Thoracic aorta (tissue), 2 donors: ENCODE data around the gene DISP3. TPM values are rescaled to one million over a fixed set of nuclear protein-coding genes. Genes with fewer than 3 reads are reported as not detected.

Experiments
- ATAC-seq: fragments of 150-250 bp; one replicate; pipeline ENCODE4 v1.8.0; 2017; ENCODE audit warnings: low read depth; ENCODE audit not compliant: insufficient number of reproducible peaks, low FRiP score
- DNase-seq: peaks from one replicate; pipeline ENCODE4 v3.0.0-alpha.2; 2020; ENCODE audit warnings: low spot score
- H3K27ac ChIP-seq, 2 donors: fragments of 200-600 bp; sonication (generic); 1 replicate in 1 of 2; 2 replicates in 1 of 2; pipeline ENCODE4 v1.5.1; 2016; ENCODE audit warnings: mild to moderate bottlenecking in 2 of 2, moderate library complexity in 2 of 2
- H3K27me3 ChIP-seq: fragments of 200-600 bp; sonication (generic); replicated peaks from 2 replicates; pipeline ENCODE4 v1.6.0; 2016; ENCODE audit warnings: mild to moderate bottlenecking; ENCODE audit not compliant: insufficient read depth
- H3K36me3 ChIP-seq: fragments of 200-600 bp; sonication (generic); one replicate; pipeline ENCODE4 v1.5.1; 2016
- H3K4me1 ChIP-seq, 2 donors: fragments of 200-600 bp; sonication (generic); 1 replicate in 1 of 2; 2 replicates in 1 of 2; pipeline versions ENCODE4 v1.5.1 to v1.6.0; 2016; ENCODE audit warnings: low read depth in 2 of 2, mild to moderate bottlenecking in 1 of 2; ENCODE audit not compliant: control insufficient read depth in 1 of 2
- H3K4me3 ChIP-seq: fragments of 200-600 bp; sonication (generic); 2 replicates; pipeline ENCODE4 v1.5.1; 2016; ENCODE audit warnings: mild to moderate bottlenecking
- H3K9me3 ChIP-seq: fragments of 200-600 bp; sonication (generic); 2 replicates; pipeline ENCODE4 v1.5.1; 2016
- total RNA-seq, 2 donors: library from RNA; depleted of rRNA; stranded (reverse); fragments of >200 nt; gene quantifications; one replicate each; pipeline versions ENCODE4 v1.1.0 to v1.2.3, GENCODE V29; 2016
- TF ChIP-seq, protein P1 (sequence below): fragments of 200-600 bp; sonication (generic); IDR thresholded peaks from one replicate; pipeline ENCODE4 v1.5.1; 2019; ENCODE audit warnings: antibody characterized with exemption

The DISP3 gene
- total RNA-seq, 2 donors from 2014 or later = not detected

DNA sequence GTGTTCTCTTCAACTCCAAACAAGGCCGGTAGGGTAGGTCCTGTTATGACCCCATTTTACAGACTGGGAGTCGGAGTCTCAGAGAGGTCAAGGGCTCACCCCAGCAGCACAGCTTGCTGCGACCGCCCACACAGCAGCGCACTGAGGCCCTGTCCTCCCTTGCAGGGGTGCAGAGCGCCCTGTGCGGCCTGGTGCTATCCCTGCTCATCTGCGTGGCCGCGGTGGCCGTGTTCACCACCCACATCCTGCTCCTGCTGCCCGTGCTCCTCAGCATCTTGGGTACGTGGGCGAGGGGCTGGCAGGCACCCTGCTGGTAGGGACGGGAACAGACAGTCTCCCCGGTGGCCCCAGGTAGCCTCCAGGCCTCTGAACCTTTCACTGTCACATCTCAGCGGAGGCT lies 55.9 kb downstream of the DISP3 start:
- no peaks in the 10 kb centered on the region for H3K27me3 ChIP-seq
- H3K27ac ChIP-seq = no peak overlapping the region
- DNase-seq (no peak), ATAC-seq (no peak)
- no peak overlapping the region for H3K4me3 ChIP-seq
- H3K9me3 ChIP-seq = no peaks in the 10 kb centered on the region
- TF ChIP-seq, protein P1, sequence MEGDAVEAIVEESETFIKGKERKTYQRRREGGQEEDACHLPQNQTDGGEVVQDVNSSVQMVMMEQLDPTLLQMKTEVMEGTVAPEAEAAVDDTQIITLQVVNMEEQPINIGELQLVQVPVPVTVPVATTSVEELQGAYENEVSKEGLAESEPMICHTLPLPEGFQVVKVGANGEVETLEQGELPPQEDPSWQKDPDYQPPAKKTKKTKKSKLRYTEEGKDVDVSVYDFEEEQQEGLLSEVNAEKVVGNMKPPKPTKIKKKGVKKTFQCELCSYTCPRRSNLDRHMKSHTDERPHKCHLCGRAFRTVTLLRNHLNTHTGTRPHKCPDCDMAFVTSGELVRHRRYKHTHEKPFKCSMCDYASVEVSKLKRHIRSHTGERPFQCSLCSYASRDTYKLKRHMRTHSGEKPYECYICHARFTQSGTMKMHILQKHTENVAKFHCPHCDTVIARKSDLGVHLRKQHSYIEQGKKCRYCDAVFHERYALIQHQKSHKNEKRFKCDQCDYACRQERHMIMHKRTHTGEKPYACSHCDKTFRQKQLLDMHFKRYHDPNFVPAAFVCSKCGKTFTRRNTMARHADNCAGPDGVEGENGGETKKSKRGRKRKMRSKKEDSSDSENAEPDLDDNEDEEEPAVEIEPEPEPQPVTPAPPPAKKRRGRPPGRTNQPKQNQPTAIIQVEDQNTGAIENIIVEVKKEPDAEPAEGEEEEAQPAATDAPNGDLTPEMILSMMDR = no peak
- no peaks in the 10 kb centered on the region for H3K4me1 ChIP-seq
- no peaks in the 10 kb centered on the region for H3K36me3 ChIP-seq

DNA sequence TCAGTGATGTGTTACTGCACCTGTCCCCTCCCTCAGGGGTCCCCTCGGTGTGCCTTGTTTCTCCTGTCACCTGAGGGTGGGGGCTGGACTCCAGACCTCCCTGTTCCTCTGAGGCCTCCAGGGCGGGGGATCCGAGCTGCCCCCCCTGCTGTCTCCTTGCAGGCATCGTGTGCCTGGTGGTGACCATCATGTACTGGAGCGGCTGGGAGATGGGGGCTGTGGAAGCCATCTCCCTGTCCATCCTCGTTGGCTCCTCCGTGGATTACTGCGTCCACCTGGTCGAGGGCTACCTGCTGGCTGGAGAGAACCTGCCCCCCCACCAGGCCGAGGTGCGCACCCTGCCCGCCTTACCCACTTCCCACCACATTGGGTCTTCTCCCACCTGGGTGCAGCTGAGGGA lies 56.4 kb downstream of the DISP3 start:
- Histone ChIP-seq H3K4me1 (no peaks in the 10 kb centered on the region), H3K27me3 (no peaks in the 10 kb centered on the region), H3K36me3 (no peaks in the 10 kb centered on the region), H3K9me3 (no peaks in the 10 kb centered on the region), H3K4me3 (no peak overlapping the region), H3K27ac (no peak overlapping the region)
- TF ChIP-seq, protein P1 = no peak
- ATAC-seq = no peak
- no peak for DNase-seq

DNA sequence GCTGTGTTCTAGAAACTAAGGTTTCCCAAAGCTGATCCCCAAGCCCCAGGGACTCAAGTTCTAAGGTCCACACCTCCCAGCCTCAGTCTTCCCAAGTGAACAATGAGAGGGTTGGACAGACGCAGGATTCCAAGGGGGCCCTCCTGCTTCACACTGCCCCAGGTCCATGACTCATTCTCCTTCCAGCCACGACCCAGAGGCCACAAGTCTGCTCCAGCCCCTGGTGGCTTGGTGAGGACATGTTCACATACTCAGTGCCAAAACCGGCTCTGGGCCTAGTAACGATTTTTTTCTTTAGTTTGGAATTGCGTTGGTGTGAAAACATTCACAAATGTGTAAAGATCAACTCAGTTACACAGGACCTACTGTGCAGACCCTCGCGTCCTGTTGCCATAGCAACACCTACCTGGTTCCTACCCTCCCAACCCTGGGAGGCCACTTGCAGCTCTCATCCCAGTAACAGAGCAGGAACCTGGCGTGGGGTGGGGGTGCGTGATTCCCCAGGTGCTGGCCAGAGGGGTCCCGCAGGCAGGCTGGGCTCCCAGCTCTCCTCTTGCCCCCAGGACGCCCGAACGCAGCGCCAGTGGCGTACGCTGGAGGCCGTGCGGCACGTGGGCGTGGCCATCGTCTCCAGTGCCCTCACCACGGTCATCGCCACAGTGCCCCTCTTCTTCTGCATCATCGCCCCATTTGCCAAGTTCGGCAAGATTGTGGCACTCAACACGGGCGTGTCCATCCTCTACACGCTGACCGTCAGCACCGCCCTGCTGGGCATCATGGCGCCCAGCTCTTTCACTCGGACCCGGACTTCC lies 57.0 kb downstream of the DISP3 start:
- H3K27me3 ChIP-seq = no peaks in the 10 kb centered on the region
- H3K4me1 ChIP-seq = no peaks in the 10 kb centered on the region
- ATAC-seq (no peak), DNase-seq (no peak)
- H3K36me3 ChIP-seq = no peaks in the 10 kb centered on the region
- H3K9me3 ChIP-seq = no peaks in the 10 kb centered on the region
- no peak overlapping the region for H3K4me3 ChIP-seq
- TF ChIP-seq, protein P1 = no peak
- H3K27ac ChIP-seq = no peak overlapping the region

DNA sequence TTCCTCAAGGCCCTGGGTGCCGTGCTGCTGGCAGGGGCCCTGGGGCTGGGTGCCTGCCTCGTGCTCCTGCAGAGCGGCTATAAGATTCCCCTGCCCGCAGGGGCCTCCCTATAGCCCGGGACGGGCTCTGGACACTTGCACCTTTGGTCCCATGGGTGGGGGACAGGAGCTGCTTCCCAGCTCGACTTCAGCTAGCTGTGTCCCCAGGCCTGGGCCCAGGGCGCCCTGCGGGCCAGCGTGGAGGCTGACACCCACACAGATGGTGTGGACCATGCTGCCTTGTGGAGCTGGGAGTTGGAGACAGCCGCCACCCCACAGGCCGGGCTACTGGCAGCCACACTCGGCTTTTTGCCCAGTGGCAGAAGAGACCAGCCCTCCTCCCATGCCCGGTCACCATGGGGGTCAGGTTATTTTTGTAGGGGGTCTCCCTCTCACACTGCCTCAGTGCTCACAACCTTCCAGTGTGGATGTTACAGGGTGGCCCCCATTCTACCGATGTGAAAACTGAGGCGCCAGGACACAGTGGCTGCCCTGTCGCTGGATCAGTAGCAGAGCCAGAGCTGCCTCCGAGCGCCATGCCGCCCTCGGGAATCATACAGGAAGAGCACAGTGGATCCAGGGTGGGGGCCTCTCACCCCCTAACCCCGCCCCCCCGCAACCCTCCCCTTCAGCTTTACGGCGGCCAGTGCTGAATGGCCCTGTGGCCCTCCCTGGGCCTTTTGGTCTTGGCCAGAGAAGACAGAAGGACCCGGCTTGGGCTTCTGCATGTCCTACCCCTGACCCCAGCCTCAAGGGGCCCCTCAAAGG lies 57.8 kb downstream of the DISP3 start:
- Histone ChIP-seq H3K27ac (no peak overlapping the region), H3K4me3 (no peak overlapping the region), H3K27me3 (no peaks in the 10 kb centered on the region), H3K4me1 (no peaks in the 10 kb centered on the region), H3K9me3 (no peaks in the 10 kb centered on the region), H3K36me3 (no peaks in the 10 kb centered on the region)
- DNase-seq = no peak
- ATAC-seq = no peak
- TF ChIP-seq, protein P1 = no peak

DNA sequence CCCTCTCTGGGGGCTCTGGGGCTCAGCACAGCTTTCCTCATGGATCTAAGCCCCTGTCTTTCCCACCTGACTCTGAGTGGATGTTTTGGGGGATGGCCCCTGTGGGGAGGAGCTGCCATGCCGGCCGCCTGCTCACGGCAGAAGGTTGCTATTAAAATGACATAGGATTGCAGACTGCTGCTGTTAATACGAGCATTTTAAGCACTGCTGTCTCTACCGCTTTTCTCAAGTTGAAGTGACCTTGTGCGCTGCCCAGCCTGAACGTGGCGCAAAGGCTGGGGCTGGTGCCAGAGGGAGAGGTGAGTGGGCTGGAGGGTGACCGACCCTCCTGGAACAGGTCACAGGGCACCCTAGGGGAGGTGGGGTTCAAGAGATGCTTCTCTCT lies 58.4 kb downstream of the DISP3 start:
- H3K4me3 ChIP-seq = no peak overlapping the region
- DNase-seq (no peak), ATAC-seq (no peak)
- TF ChIP-seq, protein P1 = no peak
- H3K27me3 ChIP-seq = no peaks in the 10 kb centered on the region
- H3K27ac ChIP-seq = no peak overlapping the region
- H3K36me3 ChIP-seq = no peaks in the 10 kb centered on the region
- H3K4me1 ChIP-seq = no peaks in the 10 kb centered on the region
- no peaks in the 10 kb centered on the region for H3K9me3 ChIP-seq
